Placental epithelial cell (primary cell): ENCODE measurements around the gene ANXA8L1. TPM values are rescaled to one million over a fixed set of nuclear protein-coding genes. Genes with fewer than 3 reads are reported as not detected.

Experiments used
- total RNA-seq: library from RNA; depleted of rRNA; stranded (reverse); fragments of >200 nt; gene quantifications from 2 replicates; pipeline ENCODE4 v1.2.3, GENCODE V29; 2012

The ANXA8L1 gene
- 465 and 960 TPM in 2 replicates for total RNA-seq

GRCh38 chr10:46375406-46375805 lies at the start of gene ANXA8L1:
Gene ANXA8L1, plus strand, starts transcription at chr10:46375776. Its CDS starts 76 bp downstream, at chr10:46375852.

Other genes starting within 250 kb of the ANXA8L1 start
- not detected in 2 replicates for gene ANTXRL, start 88.8 kb upstream of the ANXA8L1 start, total RNA-seq
- gene NPY4R, start 90.2 kb downstream of the ANXA8L1 start, total RNA-seq: 0.11 TPM in 1 of 2 replicates, not detected in the other
- 4.7 TPM in 1 of 2 replicates, not detected in the other for gene GPRIN2, start 180.9 kb downstream of the ANXA8L1 start, total RNA-seq
- 0.22 and 0.39 TPM in 2 replicates for gene SYT15, start 203.4 kb downstream of the ANXA8L1 start, total RNA-seq